ENCODE results near the gene AKAP7. TPM values are rescaled to one million over a fixed set of nuclear protein-coding genes. Genes with fewer than 3 reads are reported as not detected.

Gene AKAP7
- total RNA-seq, 1 experiment from 2014 or later: 7.2 TPM

GRCh38 chr6:131199568-131200272 is 64.5 kb downstream of the AKAP7 start:
- DNase-seq (ENCODE audit: low read depth): peak; percentile 64

DNA sequence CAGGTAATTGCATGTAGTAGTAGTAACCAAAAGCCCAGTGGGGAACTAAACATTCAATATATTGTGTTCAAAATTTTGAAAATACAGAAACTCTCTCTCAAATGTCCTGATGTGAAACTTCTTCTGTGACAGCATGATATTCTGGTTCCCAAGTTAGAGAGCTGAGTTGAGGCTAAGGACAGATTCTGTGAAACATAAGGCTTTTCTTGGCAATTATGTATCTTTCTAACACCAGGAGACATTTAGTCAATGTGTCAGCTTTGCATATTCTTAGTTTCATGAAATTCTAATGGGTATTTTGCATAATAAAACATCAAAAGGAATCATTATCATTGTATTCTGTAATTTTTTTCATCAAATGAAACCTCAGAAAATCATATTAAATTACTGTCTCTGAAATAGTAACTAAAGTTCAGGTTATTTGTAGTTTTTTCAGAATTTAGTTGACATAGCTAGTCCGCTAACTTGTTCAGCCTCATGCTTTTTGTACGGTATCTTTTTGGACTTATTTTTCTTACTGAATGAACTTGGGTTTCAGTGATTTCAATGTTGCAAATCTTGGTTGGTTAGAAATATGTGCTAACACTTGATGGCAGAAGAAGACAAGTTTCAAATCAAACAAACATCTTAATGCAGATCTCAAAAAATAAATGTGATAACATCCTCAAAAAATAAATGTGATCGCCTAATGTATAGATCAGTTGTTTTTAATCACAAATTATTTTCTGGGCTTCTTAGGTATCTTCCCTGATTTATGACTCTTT is 70.4 kb downstream of the AKAP7 start:
- no peak for DNase-seq (ENCODE audit: low read depth)

- DNase-seq (ENCODE audit: low read depth): no peak
Measured at GRCh38 chr6:131206463-131207251, 71.4 kb downstream of the AKAP7 start.

DNA sequence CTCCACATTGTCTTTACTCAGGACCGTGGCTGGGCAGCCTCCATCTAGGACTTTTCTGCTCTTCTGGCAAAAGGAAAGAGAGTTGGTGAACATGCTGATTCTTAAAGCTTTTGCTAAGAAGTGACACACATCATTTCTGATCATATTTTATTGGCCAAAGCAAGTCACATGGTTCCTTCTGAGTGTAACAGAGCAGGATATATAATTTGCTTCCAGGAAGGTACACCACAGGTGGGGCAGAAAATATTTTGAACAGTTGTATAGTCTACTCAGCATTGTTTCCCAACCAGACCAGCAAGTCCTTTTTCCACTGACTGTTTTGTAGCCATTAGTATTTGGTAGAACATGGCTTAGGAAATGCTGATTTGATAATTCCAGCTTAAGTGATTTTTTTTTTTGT is 73.5 kb downstream of the AKAP7 start:
- no peak for DNase-seq (ENCODE audit: low read depth)

DNA sequence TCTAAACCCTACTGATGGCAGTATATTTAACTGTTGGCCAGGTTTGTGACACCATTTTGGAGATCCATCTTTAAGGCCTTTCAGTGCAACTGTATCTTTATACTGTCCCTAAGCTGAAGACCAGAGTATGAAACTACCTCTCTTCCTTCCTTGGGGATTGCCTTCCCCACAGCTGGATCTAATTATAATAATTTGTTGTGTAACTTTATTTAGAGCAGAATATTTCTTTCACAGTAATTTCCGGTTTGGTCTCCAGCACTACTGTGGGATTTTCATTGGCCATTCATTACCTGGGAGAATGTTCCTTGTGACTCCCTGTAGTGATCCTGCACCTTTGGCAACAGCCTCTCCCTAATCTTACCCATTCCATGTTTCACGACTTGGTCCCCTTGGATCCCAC is 75.2 kb downstream of the AKAP7 start:
- DNase-seq (ENCODE audit: low read depth): no peak

GRCh38 chr6:131212024-131212423 is 76.8 kb downstream of the AKAP7 start:
- DNase-seq (ENCODE audit: low read depth): no peak

DNA sequence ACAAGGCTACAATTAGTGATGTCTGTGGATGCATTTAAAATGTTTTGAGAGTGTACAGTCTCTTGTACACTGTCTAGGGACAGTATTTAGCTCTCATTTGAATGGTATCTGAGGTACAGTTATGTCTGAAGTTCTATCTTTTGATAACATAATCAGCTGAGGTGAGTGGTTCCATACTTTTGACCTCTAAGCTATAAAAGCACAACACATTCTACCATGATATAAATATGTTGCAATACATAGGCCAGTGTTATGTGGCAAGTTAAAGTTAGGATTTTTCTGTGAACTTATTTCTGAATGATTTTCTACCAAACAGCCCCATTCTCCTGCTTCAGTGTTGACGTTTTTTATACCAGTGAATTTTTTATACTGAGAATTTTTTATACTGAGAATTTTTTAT is 77.6 kb downstream of the AKAP7 start:
- DNase-seq (ENCODE audit: low read depth): no peak

GRCh38 chr6:131213501-131213990 is 78.3 kb downstream of the AKAP7 start:
- no peak for DNase-seq (ENCODE audit: low read depth)

DNA sequence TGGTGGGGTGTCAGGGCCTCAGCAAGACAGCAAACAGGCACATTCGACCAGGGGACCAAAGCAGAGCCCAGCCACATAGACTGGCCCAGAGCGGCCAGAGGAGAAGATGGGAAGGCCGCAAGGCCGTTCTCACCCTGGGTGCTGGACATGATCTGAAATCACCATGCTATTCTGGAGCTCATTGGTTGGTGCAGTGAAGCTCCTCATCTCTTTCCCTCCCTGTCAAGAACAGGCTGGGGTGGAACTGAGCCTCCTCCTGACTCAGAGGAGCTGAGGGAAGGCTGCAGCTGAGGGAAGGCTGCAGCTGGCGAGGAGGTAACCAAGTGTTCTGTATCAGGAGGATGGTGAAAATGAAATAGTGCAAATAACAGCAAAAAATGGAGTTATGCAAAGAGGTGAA is 80.0 kb downstream of the AKAP7 start:
- DNase-seq (ENCODE audit: low read depth): no peak

- DNase-seq (ENCODE audit: low read depth): no peak
Measured at GRCh38 chr6:131216246-131216645, 81.0 kb downstream of the AKAP7 start.

DNA sequence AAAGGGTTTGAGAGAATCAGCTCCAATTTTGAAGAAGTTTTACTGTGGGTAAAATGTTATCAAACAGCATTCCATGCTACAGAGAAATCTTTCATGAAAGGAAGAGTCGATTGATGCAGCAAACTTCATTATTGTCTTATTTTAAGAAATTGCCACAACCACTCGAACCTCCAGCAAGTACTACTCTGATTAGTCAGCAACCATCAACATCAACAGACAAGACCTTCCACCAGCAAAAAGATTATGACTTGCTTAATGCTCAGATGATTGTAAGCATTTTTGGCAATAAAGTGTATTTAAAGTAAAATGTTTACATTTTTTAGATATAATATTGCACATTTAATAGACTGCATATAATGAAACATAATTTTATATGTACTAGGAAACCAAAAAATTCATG is 87.5 kb downstream of the AKAP7 start:
- DNase-seq (ENCODE audit: low read depth): no peak

GRCh38 chr6:131223416-131223815 is 88.1 kb downstream of the AKAP7 start:
- DNase-seq (ENCODE audit: low read depth): no peak

- DNase-seq (ENCODE audit: low read depth): no peak
Measured at GRCh38 chr6:131225127-131225526, 89.9 kb downstream of the AKAP7 start.

DNA sequence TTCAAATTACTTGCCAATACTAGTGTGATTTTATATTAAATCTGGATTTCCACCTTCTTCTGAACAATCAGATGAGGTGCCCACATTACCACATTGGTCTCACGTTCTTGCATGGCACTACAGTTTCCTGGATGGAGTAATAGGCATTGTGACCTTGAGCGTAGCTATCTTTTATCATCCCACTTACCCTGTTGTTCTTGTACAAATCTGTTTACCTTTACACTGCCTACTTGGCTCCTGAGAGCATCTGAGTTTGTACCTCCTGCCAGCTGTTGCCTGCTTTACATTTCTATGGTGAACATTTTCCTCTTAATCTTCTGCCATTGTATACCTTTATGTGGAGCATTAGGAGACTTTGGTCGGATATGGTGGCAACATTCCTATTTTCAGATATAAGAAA is 90.7 kb downstream of the AKAP7 start:
- DNase-seq (ENCODE audit: low read depth): no peak

- DNase-seq (ENCODE audit: low read depth): no peak
Measured at GRCh38 chr6:131226459-131227157, 91.3 kb downstream of the AKAP7 start.

- DNase-seq (ENCODE audit: low read depth): no peak
Measured at GRCh38 chr6:131227158-131227543, 91.9 kb downstream of the AKAP7 start.

DNA sequence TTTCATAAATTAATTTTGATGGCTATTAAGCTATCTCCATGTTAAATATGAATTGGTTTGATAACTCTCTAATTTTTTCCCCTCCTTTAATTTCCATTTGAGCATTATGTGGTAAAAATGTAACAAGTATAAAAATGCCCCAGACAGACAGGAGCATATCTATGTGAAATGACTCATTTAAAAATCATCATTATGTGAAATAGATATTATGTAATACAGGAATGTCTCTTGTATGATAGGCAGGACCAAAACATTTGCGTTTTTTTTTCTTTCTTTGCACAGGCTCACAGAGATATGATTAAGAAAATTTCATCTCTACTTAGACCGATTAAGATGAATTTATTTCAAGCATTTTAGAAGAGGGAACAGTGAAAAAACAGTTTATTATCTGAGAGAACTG is 95.8 kb downstream of the AKAP7 start:
- no peak for DNase-seq (ENCODE audit: low read depth)

GRCh38 chr6:131231891-131232290 is 96.6 kb downstream of the AKAP7 start:
- no peak for DNase-seq (ENCODE audit: low read depth)

DNA sequence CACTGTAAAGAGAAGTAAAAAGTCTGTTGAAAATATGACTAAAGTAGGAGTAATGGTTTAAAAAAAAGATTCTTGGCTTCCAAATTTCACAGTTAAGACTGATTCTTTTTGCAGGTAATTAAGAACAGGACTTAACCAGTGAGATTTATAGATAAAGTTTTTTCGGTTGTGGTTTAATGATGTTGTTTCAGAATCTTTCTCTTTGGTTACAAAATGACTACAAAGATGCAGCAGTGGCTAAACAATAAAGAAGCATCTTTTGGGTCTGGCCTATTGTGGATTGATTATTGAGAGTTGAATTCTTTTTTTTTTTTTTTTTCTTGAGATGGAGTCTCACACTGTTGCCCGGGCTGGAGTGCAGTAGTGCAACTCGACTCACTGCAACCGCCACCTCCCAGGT is 109.7 kb downstream of the AKAP7 start:
- no peak for DNase-seq (ENCODE audit: low read depth)

GRCh38 chr6:131250122-131250521 is 114.9 kb downstream of the AKAP7 start:
- no peak for DNase-seq (ENCODE audit: low read depth)

DNA sequence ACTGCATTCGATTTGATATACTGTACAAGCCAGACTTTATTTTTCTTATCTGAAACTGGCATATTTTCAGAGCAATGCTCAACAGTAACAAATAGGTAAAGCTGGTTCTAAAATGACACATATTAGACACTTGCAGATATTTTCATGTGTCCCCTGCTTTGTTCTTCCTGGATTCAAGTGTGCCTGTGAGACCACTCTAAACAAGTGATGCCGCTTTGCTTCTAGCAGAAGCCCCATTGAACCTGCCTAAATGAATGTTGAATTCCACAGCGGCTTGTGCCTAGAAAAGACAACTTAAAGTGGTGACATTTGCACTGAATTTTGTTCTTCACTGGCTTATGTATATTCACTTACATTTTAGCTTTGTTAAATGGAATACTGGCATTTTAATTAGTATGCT is 115.7 kb downstream of the AKAP7 start:
- no peak for DNase-seq (ENCODE audit: low read depth)
